Transverse colon (tissue), 4 donors: ENCODE results near the gene SRPRB. TPM values are rescaled to one million over a fixed set of nuclear protein-coding genes. Genes with fewer than 3 reads are reported as not detected.

ENCODE experiments used
- DNase-seq: peaks from one replicate; pipeline ENCODE4 v3.0.0-alpha.2; 2019
- H3K27ac ChIP-seq, 4 donors: fragments of 200-600 bp; sonication (generic); 2 replicates each; pipeline ENCODE4 v1.5.1; 2016 to 2018; ENCODE audit warnings: inconsistent platforms in 4 of 4
- H3K27me3 ChIP-seq: fragments of 200-600 bp; sonication (generic); 2 replicates; pipeline ENCODE4 v1.5.1; 2017; ENCODE audit warnings: inconsistent platforms
- H3K36me3 ChIP-seq, 4 donors: fragments of 200-600 bp; sonication (generic); 2 replicates each; pipeline ENCODE4 v1.5.1; 2017 to 2019; ENCODE audit warnings: inconsistent platforms in 4 of 4
- H3K4me1 ChIP-seq, 4 donors: fragments of 200-600 bp; sonication (generic); 2 replicates each; pipeline ENCODE4 v1.5.1; 2017 to 2020; ENCODE audit warnings: inconsistent platforms in 4 of 4
- H3K4me3 ChIP-seq, 4 donors: fragments of 200-600 bp; sonication (generic); 1 replicate in 1 of 4; 2 replicates in 3 of 4; pipeline versions ENCODE4 v1.5.1 to v1.6.1; 2017 to 2019; ENCODE audit warnings: inconsistent platforms in 4 of 4
- H3K9me3 ChIP-seq, 2 donors: fragments of 200-600 bp; sonication (generic); 2 replicates each; pipeline ENCODE4 v1.5.1; 2017 to 2019; ENCODE audit warnings: inconsistent platforms in 2 of 2
- CTCF ChIP-seq, 5 experiments: fragments of 200-600 bp in 3 of 5; fragments of 450-650 bp in 2 of 5; sonication (generic) in 3 of 5; IDR thresholded peaks; 1 replicate in 2 of 5; 2 replicates in 3 of 5; pipeline ENCODE4 v1.5.1; 2016 to 2017; ENCODE audit warnings: antibody characterized with exemption in 5 of 5, inconsistent platforms in 3 of 5, mild to moderate bottlenecking in 2 of 5, moderate library complexity in 1 of 5
- EP300 ChIP-seq: sonication (generic); formaldehyde crosslinking; IDR thresholded peaks from one replicate; pipeline ENCODE4 v1.6.1; 2017; ENCODE audit warnings: antibody characterized with exemption, low read depth
- POLR2A ChIP-seq: fragments of 450-650 bp; IDR thresholded peaks from one replicate; pipeline ENCODE4 v1.6.1; 2016; ENCODE audit warnings: antibody characterized with exemption, mild to moderate bottlenecking, moderate library complexity
- POLR2AphosphoS5 ChIP-seq, 3 donors: sonication (generic); formaldehyde crosslinking; IDR thresholded peaks; one replicate each; pipeline ENCODE4 v1.6.1; 2016; ENCODE audit warnings: antibody characterized with exemption in 3 of 3
- WGBS, 2 donors: methylation state at CpG; one replicate each; pipeline ENCODE4 v1.1.5; 2018; ENCODE audit warnings: low coverage in 1 of 2; 5-methylcytosine and 5-hydroxymethylcytosine counted together
- in situ Hi-C, 4 donors: fragments of 200-750 bp; cut with MboI; loops; one replicate each; pipeline versions ENCODE4 v1.15.0 to v1.15.1; 2017; ENCODE audit warnings: low sequenced_read_pairs in 3 of 4, low pct_ligation_motif_present in 1 of 4, low pct_unique_long_range_greater_than_20kb in 1 of 4
- intact Hi-C: fragments of 100-400 bp; cut with DNase I; formaldehyde crosslinking; loops from one replicate; pipeline ENCODE4 v1.15.1; 2023; ENCODE audit warnings: low total_unique reads
- total RNA-seq, 4 donors: library from RNA; depleted of rRNA; stranded (reverse); fragments of >200 nt; gene quantifications; one replicate each; pipeline ENCODE4 v1.1.0, GENCODE V29; 2016

Gene SRPRB
- total RNA-seq, 4 donors from 2014 or later: 1.5 to 14.6 (median 8.1) TPM

DNA sequence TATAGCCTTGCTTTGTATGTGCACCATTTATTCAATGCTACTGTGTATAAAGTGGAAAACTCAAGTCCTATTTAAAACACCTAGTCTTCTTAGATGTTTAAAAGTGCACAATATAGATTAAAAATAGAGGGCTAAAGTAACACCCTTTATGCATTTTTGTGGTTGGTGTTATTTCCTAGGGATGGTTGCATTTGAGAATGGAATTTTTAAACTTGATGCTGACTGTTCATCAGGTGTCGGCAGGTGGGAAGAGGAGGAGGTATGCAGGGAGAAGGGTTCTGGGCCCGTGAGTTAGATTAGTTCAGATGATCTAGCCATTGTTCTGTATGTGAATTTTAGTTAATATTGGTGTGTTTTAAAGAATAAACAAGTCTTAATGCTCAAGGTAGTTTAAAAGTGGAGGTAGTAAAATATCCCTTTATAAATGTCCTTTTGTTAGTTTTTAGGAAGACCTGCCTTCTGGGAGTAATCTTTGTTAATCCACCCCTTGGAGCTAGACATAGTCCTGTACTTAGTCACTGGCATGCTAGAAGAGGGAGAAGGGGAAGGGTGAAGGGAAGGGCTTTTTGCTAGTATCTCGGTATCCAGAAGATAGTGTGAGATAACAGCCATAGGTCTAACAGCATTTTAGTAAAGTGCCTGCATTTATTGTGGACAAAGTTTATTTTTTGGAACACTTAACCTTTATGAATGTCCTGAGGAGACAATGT is 8.1 kb upstream of the SRPRB start:
- in situ Hi-C loops: no loop called here
- no peak overlapping the region for H3K4me3 ChIP-seq
- no peaks in the 10 kb centered on the region for H3K36me3 ChIP-seq
- DNase-seq: no peak
- peaks cover 4% of the 10 kb centered on the region for H3K27me3 ChIP-seq
- H3K9me3 ChIP-seq: peaks cover 0 to 1% of the 10 kb centered on the region in 2 donors
- WGBS, 2 donors: 70 to 80% methylated on average over 3 of the region's 3 CpGs
- TF ChIP-seq EP300: no peak
- TF ChIP-seq POLR2AphosphoS5 (IDR thresholded peaks at IDR 0.05): no peak
- TF ChIP-seq POLR2A: no peak
- TF ChIP-seq CTCF (IDR thresholded peaks at IDR 0.05): no peak
- no peaks in the 10 kb centered on the region for H3K4me1 ChIP-seq
- H3K27ac ChIP-seq: no peak overlapping the region
- intact Hi-C loops: no loop called here

- intact Hi-C loops: no loop called here
- no peak for TF ChIP-seq EP300
- TF ChIP-seq POLR2AphosphoS5 (IDR thresholded peaks at IDR 0.05): no peak
Measured at GRCh38 chr3:133799794-133800585, 5.6 kb upstream of the SRPRB start.

GRCh38 chr3:133803469-133803868 is 2.1 kb upstream of the SRPRB start:
- H3K9me3 ChIP-seq: no peaks in the 10 kb centered on the region
- in situ Hi-C loops (no loop called here), intact Hi-C loops (no loop called here)
- peaks cover 4% of the 10 kb centered on the region for H3K27me3 ChIP-seq
- WGBS, 2 donors: 65 to 87% methylated on average over 3 to 5 of the region's 5 CpGs
- TF ChIP-seq CTCF (IDR thresholded peaks at IDR 0.05) (no peak), EP300 (no peak), POLR2AphosphoS5 (IDR thresholded peaks at IDR 0.05) (no peak), POLR2A (no peak)
- H3K4me1 ChIP-seq: peaks cover 0 to 15% (median 8%) of the 10 kb centered on the region in 4 donors
- H3K27ac ChIP-seq: no peak overlapping the region
- no peaks in the 10 kb centered on the region for H3K36me3 ChIP-seq
- H3K4me3 ChIP-seq: no peak overlapping the region
- DNase-seq: no peak

More at GRCh38 chr3:133799794-133800585, 5.6 kb upstream of the SRPRB start:
- in situ Hi-C loops: no loop called here
- Histone ChIP-seq H3K9me3 (no peaks in the 10 kb centered on the region), H3K4me3 (no peak overlapping the region), H3K27ac (no peak overlapping the region), H3K4me1 (peaks cover 0 to under 1% (median under 1%) of the 10 kb centered on the region in 4 donors), H3K27me3 (peaks cover 4% of the 10 kb centered on the region), H3K36me3 (no peaks in the 10 kb centered on the region)
- DNase-seq: no peak
- 69 to 82% methylated on average over 5 to 7 of the region's 7 CpGs for WGBS, 2 donors

DNA sequence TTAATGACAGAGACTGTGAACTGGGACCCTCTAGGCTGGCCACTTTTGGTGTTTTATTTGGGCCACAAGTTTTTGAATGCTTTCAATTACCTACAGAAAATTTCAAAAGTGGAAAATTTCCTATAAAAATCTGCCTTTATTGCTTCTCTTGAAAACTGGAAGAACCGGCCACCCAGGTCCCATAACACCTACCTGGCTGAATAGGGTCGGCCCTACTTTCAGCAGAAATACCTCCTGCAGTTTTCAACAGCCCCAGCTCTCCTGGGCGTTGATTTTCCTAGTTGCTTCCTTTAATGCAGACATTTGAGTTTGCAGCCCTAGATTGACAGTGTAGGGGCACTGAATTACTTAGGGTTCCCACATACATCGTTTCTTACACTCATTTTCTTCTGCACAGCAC is 719 bp upstream of the SRPRB start:
- no peak for DNase-seq
- 59 to 80% methylated on average over 1 to 4 of the region's 4 CpGs for WGBS, 2 donors
- H3K27me3 ChIP-seq: no peaks in the 10 kb centered on the region
- TF ChIP-seq EP300: no peak
- no peak for TF ChIP-seq POLR2A
- TF ChIP-seq CTCF (IDR thresholded peaks at IDR 0.05): no peak
- TF ChIP-seq POLR2AphosphoS5 (IDR thresholded peaks at IDR 0.05): no peak
- in situ Hi-C loops: no loop called here
- H3K4me3 ChIP-seq: peak overlapping the region in 1 of 4 donors; percentile 97
- no peaks in the 10 kb centered on the region for H3K9me3 ChIP-seq
- peaks cover 0 to 15% (median 8%) of the 10 kb centered on the region in 4 donors for H3K4me1 ChIP-seq
- intact Hi-C loops: no loop called here
- no peak overlapping the region for H3K27ac ChIP-seq
- H3K36me3 ChIP-seq: peaks cover 0 to 2% (median 0%) of the 10 kb centered on the region in 4 donors
